Mucosa of descending colon (tissue), 3 donors: ENCODE results near the gene PDGFA. TPM values are rescaled to one million over a fixed set of nuclear protein-coding genes. Genes with fewer than 3 reads are reported as not detected.
A peak's percentile ranks its signal among the peaks of the same experiment; 100 is the strongest.

Source experiments
- ATAC-seq: fragments of 200-7000 bp; cut with Tn5 transposase; one replicate; pipeline ENCODE4 v1.9.1; 2020; ENCODE audit warnings: mild to moderate bottlenecking, moderate library complexity
- DNase-seq, 3 donors: peaks; one replicate each; pipeline ENCODE4 v3.0.0-alpha.2; 2020
- H3K36me3 ChIP-seq: fragments of 200-600 bp; one replicate; pipeline ENCODE4 v1.8.0; 2021; ENCODE audit warnings: low read depth, mild to moderate bottlenecking
- H3K4me1 ChIP-seq: fragments of 200-600 bp; one replicate; pipeline ENCODE4 v1.8.0; 2021; ENCODE audit warnings: low read depth, mild to moderate bottlenecking
- H3K4me3 ChIP-seq: fragments of 200-600 bp; one replicate; pipeline ENCODE4 v1.8.0; 2021; ENCODE audit warnings: mild to moderate bottlenecking
- H3K9me3 ChIP-seq: fragments of 200-600 bp; one replicate; pipeline ENCODE4 v1.8.0; 2021; ENCODE audit warnings: mild to moderate bottlenecking
- intact Hi-C, 2 donors: fragments of 100-400 bp; cut with DNase I in 1 of 2; cut with micrococcal nuclease in 1 of 2; formaldehyde crosslinking; loops; one replicate each; pipeline versions ENCODE4 v1.11.0 to v1.11.1; 2022; cut with DNase I, micrococcal nuclease
- total RNA-seq, 3 donors: library from RNA; stranded (reverse); fragmentation: NEBNext Ultra II Directional in 2 of 3; extraction: Animal tissue kit (Norgen Biotek cat#: 25700) in 2 of 3; gene quantifications; one replicate each; pipeline versions ENCODE4 v1.2.1 to v1.2.4, GENCODE V29; 2021 to 2023
- TF ChIP-seq, protein P1 (sequence below): fragments of 200-600 bp; IDR thresholded peaks from one replicate; pipeline ENCODE4 v1.8.0; 2022; ENCODE audit warnings: antibody characterized with exemption, mild to moderate bottlenecking
- donor health status: DM: no; HTN: no; CAD: no; lungs with moderate emphysema.
- donor health status: DM: no; HTN: no; CAD: no.
- donor health status: DM: no; HTN: yes; CAD: no.

The PDGFA gene
- total RNA-seq, 3 donors from 2014 or later, result 52.7 to 63.0 (median 57.5) TPM

DNA sequence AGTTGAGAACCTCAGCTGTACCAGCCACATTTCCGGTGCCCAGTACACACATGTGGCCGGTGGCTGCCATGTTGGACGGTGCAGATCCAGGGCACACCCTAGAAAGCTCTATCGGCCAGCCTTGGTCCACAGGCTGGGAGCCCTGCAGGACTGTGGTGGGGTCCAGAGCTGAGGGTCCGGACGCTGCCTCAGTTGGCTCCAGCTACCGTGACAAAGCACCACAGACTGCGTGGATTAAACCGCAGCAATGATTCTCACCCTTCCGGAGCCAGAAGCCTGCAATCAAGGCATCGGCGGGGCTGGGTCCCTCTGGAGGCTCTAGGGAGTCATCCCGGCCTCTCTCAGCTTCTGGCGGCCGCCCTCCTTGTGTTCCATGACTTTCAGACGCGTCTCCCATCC lies 50.1 kb downstream of the PDGFA start:
- TF ChIP-seq, protein P1, sequence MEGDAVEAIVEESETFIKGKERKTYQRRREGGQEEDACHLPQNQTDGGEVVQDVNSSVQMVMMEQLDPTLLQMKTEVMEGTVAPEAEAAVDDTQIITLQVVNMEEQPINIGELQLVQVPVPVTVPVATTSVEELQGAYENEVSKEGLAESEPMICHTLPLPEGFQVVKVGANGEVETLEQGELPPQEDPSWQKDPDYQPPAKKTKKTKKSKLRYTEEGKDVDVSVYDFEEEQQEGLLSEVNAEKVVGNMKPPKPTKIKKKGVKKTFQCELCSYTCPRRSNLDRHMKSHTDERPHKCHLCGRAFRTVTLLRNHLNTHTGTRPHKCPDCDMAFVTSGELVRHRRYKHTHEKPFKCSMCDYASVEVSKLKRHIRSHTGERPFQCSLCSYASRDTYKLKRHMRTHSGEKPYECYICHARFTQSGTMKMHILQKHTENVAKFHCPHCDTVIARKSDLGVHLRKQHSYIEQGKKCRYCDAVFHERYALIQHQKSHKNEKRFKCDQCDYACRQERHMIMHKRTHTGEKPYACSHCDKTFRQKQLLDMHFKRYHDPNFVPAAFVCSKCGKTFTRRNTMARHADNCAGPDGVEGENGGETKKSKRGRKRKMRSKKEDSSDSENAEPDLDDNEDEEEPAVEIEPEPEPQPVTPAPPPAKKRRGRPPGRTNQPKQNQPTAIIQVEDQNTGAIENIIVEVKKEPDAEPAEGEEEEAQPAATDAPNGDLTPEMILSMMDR, result no peak
- Histone ChIP-seq H3K4me1 (no peaks in the 10 kb centered on the region), H3K9me3 (no peaks in the 10 kb centered on the region), H3K4me3 (no peak overlapping the region), H3K36me3 (no peaks in the 10 kb centered on the region)
- intact Hi-C loops, result no loop called here
- ATAC-seq (no peak), DNase-seq (peak in 2 of 3 donors; percentile 5 to 29)

DNA sequence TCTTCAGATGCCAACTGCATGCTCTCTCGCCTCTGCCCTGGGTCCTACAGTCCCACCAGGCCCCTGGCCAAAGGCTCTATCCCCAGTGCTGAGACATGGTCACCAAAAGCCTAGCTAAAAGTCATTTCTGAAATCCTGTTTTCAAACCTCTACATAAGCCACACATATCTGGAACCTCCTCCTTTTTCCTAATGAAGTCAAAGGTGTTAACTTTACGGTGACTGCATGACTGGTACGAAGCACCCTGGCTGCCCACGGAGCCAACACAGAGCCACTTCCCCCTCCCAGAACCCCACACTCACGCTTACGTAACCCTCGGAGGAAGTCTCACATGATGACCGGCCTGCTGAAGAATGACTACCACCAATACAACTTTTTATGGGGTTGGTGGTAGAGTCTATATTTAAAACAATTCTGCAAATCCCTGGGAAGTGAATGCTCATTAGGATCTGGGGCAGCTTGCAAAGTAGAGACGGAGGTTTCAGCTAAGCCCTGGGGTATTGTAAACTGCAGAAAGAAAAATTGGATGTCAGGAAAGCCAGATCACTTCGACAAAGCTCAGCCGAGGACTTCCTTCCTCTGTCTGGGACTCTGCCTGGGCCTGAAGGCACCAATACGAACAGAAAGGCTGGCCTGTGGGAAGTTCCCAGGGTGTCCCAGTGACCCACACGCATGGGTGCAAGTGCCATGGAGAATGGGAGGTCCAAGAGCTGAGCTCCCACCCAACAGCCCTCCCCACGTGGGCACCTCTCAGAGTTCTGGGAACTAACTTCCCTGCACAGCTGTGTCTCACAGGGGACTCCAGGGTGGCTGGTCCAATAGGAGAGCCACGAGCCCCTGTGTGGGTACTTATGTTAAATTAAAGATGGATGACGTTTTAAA lies 50.7 kb downstream of the PDGFA start:
- DNase-seq (peak in 2 of 3 donors; percentile 5 to 20), ATAC-seq (no peak)
- no peaks in the 10 kb centered on the region for H3K36me3 ChIP-seq
- TF ChIP-seq, protein P1, result no peak
- intact Hi-C loops, result no loop called here
- no peak overlapping the region for H3K4me3 ChIP-seq
- no peaks in the 10 kb centered on the region for H3K9me3 ChIP-seq
- no peaks in the 10 kb centered on the region for H3K4me1 ChIP-seq

DNA sequence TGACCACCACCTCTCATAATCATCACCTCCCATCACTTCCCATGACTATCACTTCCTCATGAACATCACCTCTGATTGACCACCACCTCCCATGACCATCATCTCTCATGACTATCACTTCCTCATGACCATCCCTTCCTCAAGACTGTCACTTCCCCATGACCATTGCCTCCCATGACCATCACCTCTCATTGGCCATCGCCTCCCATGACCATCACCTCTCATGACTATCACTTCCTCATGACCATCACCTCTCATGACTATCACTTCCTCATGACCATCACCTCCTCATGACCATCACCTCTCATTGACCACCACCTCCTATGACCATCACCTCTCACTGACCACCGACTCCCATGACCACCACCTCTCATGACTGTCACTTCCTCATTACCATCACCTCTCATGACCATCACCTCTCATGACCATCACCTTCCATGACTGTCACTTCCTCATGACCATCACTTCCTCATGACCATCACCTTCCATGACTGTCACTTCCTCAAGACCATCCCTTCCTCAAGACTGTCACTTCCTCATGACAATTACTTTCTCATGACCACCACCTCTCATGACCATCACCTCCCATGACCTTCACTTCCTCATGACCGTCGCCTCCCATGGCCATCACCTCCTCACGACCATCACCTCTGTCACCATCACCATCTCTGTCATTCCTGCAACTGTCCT lies 51.6 kb downstream of the PDGFA start:
- ATAC-seq, result no peak
- no peaks in the 10 kb centered on the region for H3K9me3 ChIP-seq
- H3K4me3 ChIP-seq, result no peak overlapping the region
- DNase-seq, result peak in 1 of 3 donors; percentile 6
- intact Hi-C loops, result no loop called here
- no peaks in the 10 kb centered on the region for H3K4me1 ChIP-seq
- no peaks in the 10 kb centered on the region for H3K36me3 ChIP-seq
- TF ChIP-seq, protein P1, result no peak

DNA sequence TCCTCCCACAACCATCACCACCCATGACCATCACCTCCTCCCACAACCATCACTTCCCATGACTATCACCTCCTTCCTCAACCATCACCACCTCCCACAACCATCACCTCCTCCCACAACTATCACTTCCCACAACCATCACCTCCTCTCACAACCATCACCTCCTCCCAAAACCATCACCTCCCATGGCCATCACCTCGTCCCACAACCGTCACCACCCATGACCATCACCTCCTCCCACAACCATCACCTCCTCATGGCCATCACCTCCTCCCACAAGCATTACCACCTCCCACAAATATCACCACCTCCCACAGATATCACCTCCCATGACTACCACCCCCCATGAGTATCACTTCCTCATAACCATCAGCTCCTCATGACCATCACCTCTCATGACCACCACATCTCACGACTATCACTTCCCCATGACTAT lies 52.2 kb downstream of the PDGFA start:
- no peak for ATAC-seq
- no peak overlapping the region for H3K4me3 ChIP-seq
- DNase-seq, result no peak
- intact Hi-C loops, result no loop called here
- H3K9me3 ChIP-seq, result no peaks in the 10 kb centered on the region
- TF ChIP-seq, protein P1, result no peak
- no peaks in the 10 kb centered on the region for H3K4me1 ChIP-seq
- H3K36me3 ChIP-seq, result no peaks in the 10 kb centered on the region

DNA sequence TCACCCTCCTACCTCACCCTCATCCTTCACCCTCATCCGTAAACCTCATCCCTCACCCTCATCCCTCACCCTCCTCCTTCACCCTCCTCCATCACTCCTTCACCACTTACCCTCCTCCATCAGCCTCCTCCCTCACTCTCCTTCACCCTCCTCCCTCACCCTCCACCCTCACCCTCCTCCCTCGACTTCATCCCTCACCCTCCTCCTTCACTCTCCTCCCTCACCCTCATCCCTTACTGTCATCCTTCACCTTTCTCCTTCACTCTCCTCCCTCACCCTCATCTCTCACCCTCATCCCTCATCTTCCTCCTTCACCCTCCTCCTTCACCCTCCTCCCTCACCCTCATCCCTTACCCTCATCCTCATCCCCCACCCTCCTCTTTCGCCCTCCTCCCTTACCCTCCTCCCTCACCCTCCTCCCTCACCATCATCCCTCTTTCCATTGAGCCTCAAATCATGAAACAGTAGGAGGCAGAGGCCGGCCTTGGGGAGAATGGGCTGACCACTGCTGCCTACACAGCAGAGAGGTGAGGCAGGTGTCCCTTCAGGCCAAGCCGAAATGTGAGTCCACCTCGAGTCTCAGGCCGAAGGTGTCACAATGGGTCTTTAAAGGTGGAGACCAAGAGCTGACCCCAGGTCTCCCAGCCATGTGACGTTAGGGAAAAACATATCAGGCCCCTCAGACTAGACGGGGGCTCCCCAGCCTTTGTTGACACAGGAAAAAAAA lies 53.0 kb downstream of the PDGFA start:
- TF ChIP-seq, protein P1, result no peak
- ATAC-seq (no peak), DNase-seq (peak in 1 of 3 donors; percentile 21)
- H3K4me3 ChIP-seq, result no peak overlapping the region
- no peaks in the 10 kb centered on the region for H3K9me3 ChIP-seq
- H3K36me3 ChIP-seq, result no peaks in the 10 kb centered on the region
- no peaks in the 10 kb centered on the region for H3K4me1 ChIP-seq
- intact Hi-C loops, result no loop called here
